Astrocyte (in vitro differentiated cells and primary cell): ENCODE measurements around the gene ICE1.

Source experiments
- EZH2 ChIP-seq: IDR thresholded peaks from 2 replicates; pipeline ENCODE4 v1.6.1; 2012; ENCODE audit warnings: mild to moderate bottlenecking, low read length, inconsistent platforms; ENCODE audit not compliant: insufficient read depth
- TF ChIP-seq, protein P1 (sequence below): IDR thresholded peaks from 2 replicates; pipeline ENCODE4 v1.5.1; 2011; ENCODE audit warnings: low read depth, mild to moderate bottlenecking, inconsistent platforms, low read length, moderate library complexity; ENCODE audit not compliant: insufficient read depth

DNA sequence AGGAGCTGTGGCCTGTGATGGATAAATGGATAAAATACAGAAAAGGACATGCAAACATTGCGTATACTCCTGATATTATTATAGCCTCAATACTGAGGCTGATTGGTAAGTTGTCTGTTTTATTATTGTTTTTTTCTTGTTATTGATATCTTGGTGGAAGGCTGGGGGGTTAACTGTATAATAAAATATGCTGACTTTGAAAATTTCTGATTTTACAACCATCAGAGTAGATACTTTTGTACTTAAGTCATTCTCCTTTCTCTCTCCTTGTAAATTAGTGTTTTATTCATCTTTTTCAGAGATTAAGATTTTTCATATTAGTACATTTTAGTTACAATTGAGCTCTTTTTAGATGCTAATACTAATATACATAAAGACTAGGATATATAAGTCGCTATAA lies 53.5 kb downstream of the ICE1 start:
- TF ChIP-seq, protein P1, sequence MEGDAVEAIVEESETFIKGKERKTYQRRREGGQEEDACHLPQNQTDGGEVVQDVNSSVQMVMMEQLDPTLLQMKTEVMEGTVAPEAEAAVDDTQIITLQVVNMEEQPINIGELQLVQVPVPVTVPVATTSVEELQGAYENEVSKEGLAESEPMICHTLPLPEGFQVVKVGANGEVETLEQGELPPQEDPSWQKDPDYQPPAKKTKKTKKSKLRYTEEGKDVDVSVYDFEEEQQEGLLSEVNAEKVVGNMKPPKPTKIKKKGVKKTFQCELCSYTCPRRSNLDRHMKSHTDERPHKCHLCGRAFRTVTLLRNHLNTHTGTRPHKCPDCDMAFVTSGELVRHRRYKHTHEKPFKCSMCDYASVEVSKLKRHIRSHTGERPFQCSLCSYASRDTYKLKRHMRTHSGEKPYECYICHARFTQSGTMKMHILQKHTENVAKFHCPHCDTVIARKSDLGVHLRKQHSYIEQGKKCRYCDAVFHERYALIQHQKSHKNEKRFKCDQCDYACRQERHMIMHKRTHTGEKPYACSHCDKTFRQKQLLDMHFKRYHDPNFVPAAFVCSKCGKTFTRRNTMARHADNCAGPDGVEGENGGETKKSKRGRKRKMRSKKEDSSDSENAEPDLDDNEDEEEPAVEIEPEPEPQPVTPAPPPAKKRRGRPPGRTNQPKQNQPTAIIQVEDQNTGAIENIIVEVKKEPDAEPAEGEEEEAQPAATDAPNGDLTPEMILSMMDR = no peak
- no peak for TF ChIP-seq EZH2
